CD4-positive, alpha-beta T cell (primary cell): ENCODE data around the gene EIF4E. TPM values are rescaled to one million over a fixed set of nuclear protein-coding genes. Genes with fewer than 3 reads are reported as not detected.

Source experiments
- ATAC-seq: fragments of 200-7000 bp; cut with Tn5 transposase; one replicate; pipeline ENCODE4 v1.10.0; 2022; ENCODE audit warnings: mild to moderate bottlenecking; ENCODE audit not compliant: poor library complexity
- CTCF ChIA-PET: fragments of 350-600 bp; sonication (Branson Sonifier 250); formaldehyde crosslinking; loops from one replicate; lab custom pipeline; 2021; ENCODE audit warnings: antibody characterized with exemption, inconsistent platforms; lab: Charles Lee
- POLR2A ChIA-PET: fragments of 350-600 bp; sonication (Branson Sonifier 250); formaldehyde crosslinking; loops from one replicate; lab custom pipeline; 2021; ENCODE audit warnings: antibody characterized with exemption, inconsistent platforms; lab: Charles Lee
- DNase-seq, 14 experiments: peaks; one replicate each; pipeline ENCODE4 v3.0.0-alpha.2; 2013 to 2020; ENCODE audit warnings: mixed read lengths in 2 of 14
- H3K27ac ChIP-seq, 2 donors: one replicate each; pipeline versions ENCODE4 v1.5.1 to v1.7.0; 2013; ENCODE audit warnings: low read length in 2 of 2, low read depth in 1 of 2, mild to moderate bottlenecking in 1 of 2
- H3K27me3 ChIP-seq, 2 experiments: 1 replicate in 1 of 2; 2 replicates in 1 of 2; pipeline versions ENCODE4 v1.6.1 to v1.7.0; 2013; ENCODE audit warnings: low read length in 2 of 2, control low read depth in 1 of 2, mild to moderate bottlenecking in 1 of 2, moderate library complexity in 1 of 2; ENCODE audit not compliant: insufficient read depth in 2 of 2, control insufficient read depth in 1 of 2
- H3K36me3 ChIP-seq: one replicate; pipeline ENCODE4 v1.6.1; 2013; ENCODE audit warnings: low read length, control low read depth; ENCODE audit not compliant: insufficient read depth
- H3K4me1 ChIP-seq: one replicate; pipeline ENCODE4 v1.6.1; 2013; ENCODE audit warnings: low read length, control low read depth; ENCODE audit not compliant: insufficient read depth
- H3K4me3 ChIP-seq: one replicate; pipeline ENCODE4 v1.5.1; 2013; ENCODE audit warnings: mild to moderate bottlenecking, low read length, moderate library complexity
- H3K9me3 ChIP-seq, 2 experiments: 1 replicate in 1 of 2; 2 replicates in 1 of 2; pipeline versions ENCODE4 v1.6.1 to v1.7.0; 2013; ENCODE audit warnings: low read length in 2 of 2, mild to moderate bottlenecking in 2 of 2, control low read depth in 1 of 2, moderate library complexity in 1 of 2; ENCODE audit not compliant: control insufficient read depth in 1 of 2, insufficient read depth in 1 of 2
- H3K27ac Mint-ChIP-seq: one replicate; pipeline ENCODE4 v1.8.0; 2020; ENCODE audit warnings: mixed read lengths
- H3K27me3 Mint-ChIP-seq: one replicate; pipeline ENCODE4 v1.8.0; 2021; ENCODE audit warnings: mixed read lengths
- H3K36me3 Mint-ChIP-seq: one replicate; pipeline ENCODE4 v1.8.0; 2021; ENCODE audit warnings: low read depth, mixed read lengths
- H3K4me1 Mint-ChIP-seq: one replicate; pipeline ENCODE4 v1.8.0; 2021; ENCODE audit warnings: low read depth, mixed read lengths
- H3K4me3 Mint-ChIP-seq: one replicate; pipeline ENCODE4 v1.8.0; 2020; ENCODE audit warnings: mild to moderate bottlenecking, mixed read lengths
- H3K9me3 Mint-ChIP-seq: one replicate; pipeline ENCODE4 v1.8.0; 2020; ENCODE audit warnings: mixed read lengths
- CTCF ChIP-seq: fragments of 200-600 bp; IDR thresholded peaks from one replicate; pipeline ENCODE4 v1.8.0; 2022; ENCODE audit warnings: antibody characterized with exemption, mild to moderate bottlenecking
- intact Hi-C, 2 experiments: fragments of 100-400 bp; cut with DNase I in 1 of 2; cut with micrococcal nuclease in 1 of 2; formaldehyde crosslinking; loops; one replicate each; pipeline versions ENCODE4 v1.15.1 to v1.9.0; 2023 to 2025; cut with DNase I, micrococcal nuclease
- total RNA-seq, 174 experiments: library from RNA in 2 of 174; stranded (reverse) in 2 of 174; gene quantifications; one replicate each; pipeline ENCODE4 v1.2.3 and lab custom pipeline; 2021 to 2026

EIF4E gene
- total RNA-seq, 2 experiments from 2014 or later = 47.2 to 49.2 TPM

GRCh38 chr4:98950925-98951324 is 22.0 kb upstream of the EIF4E start:
- no peaks in the 10 kb centered on the region for H3K9me3 Mint-ChIP-seq
- H3K4me1 Mint-ChIP-seq = no peaks in the 10 kb centered on the region
- no peak overlapping the region for H3K27ac ChIP-seq
- H3K4me1 ChIP-seq = no peaks in the 10 kb centered on the region
- ChIA-PET POLR2A (no interaction called here), CTCF (no interaction called here)
- H3K4me3 Mint-ChIP-seq = no peak overlapping the region
- DNase-seq (no peak), ATAC-seq (no peak)
- H3K36me3 ChIP-seq = no peaks in the 10 kb centered on the region
- H3K4me3 ChIP-seq = no peak overlapping the region
- no peak for TF ChIP-seq CTCF
- H3K36me3 Mint-ChIP-seq = no peaks in the 10 kb centered on the region
- H3K9me3 ChIP-seq = no peaks in the 10 kb centered on the region
- intact Hi-C loops = no loop called here
- H3K27me3 ChIP-seq = peaks cover 0 to 2% of the 10 kb centered on the region in 2 experiments
- H3K27me3 Mint-ChIP-seq = no peaks in the 10 kb centered on the region
- H3K27ac Mint-ChIP-seq = no peak overlapping the region

- intact Hi-C loops = no loop called here
- POLR2A ChIA-PET = no interaction called here
- no peak for TF ChIP-seq CTCF
- H3K9me3 Mint-ChIP-seq = no peaks in the 10 kb centered on the region
- no peaks in the 10 kb centered on the region for H3K27me3 Mint-ChIP-seq
- H3K36me3 Mint-ChIP-seq = no peaks in the 10 kb centered on the region
- no peak overlapping the region for H3K27ac Mint-ChIP-seq
- Histone ChIP-seq H3K36me3 (no peaks in the 10 kb centered on the region), H3K27me3 (no peaks in the 10 kb centered on the region), H3K27ac (no peak overlapping the region), H3K4me1 (no peaks in the 10 kb centered on the region), H3K9me3 (no peaks in the 10 kb centered on the region), H3K4me3 (no peak overlapping the region)
- CTCF ChIA-PET = no interaction called here
- ATAC-seq (no peak), DNase-seq (no peak)
- H3K4me3 Mint-ChIP-seq = no peak overlapping the region
- no peaks in the 10 kb centered on the region for H3K4me1 Mint-ChIP-seq
Measured at GRCh38 chr4:98946359-98946758, 17.4 kb upstream of the EIF4E start.

GRCh38 chr4:98945297-98945850 is 16.4 kb upstream of the EIF4E start:
- Mint-ChIP-seq H3K9me3 (no peaks in the 10 kb centered on the region), H3K27me3 (no peaks in the 10 kb centered on the region), H3K36me3 (no peaks in the 10 kb centered on the region), H3K4me1 (no peaks in the 10 kb centered on the region), H3K27ac (no peak overlapping the region), H3K4me3 (no peak overlapping the region)
- Histone ChIP-seq H3K9me3 (no peaks in the 10 kb centered on the region), H3K36me3 (no peaks in the 10 kb centered on the region), H3K27ac (no peak overlapping the region), H3K27me3 (no peaks in the 10 kb centered on the region), H3K4me3 (no peak overlapping the region), H3K4me1 (no peaks in the 10 kb centered on the region)
- POLR2A ChIA-PET = no interaction called here
- DNase-seq (no peak), ATAC-seq (no peak)
- CTCF ChIA-PET = interaction anchor here (0.6 kb wide), 1 partner anchor 18 kb away, joined by 3 read pairs; no protein-coding TSS in a partner anchor
- intact Hi-C loops = no loop called here
- no peak for TF ChIP-seq CTCF
